Measurements from ENCODE around the gene ZPBP2. TPM values are rescaled to one million over a fixed set of nuclear protein-coding genes. Genes with fewer than 3 reads are reported as not detected.
A peak's percentile ranks its signal among the peaks of the same experiment; 100 is the strongest.

The ZPBP2 gene
- total RNA-seq, 1 donor from 2014 or later: not detected

- no peaks in the 10 kb centered on the region for H3K9me3 Mint-ChIP-seq (ENCODE audit: low read depth)
- H3K4me1 Mint-ChIP-seq (ENCODE audit: low read depth): peaks cover 55% of the 10 kb centered on the region
- H3K36me3 Mint-ChIP-seq (ENCODE audit: low read depth): peaks cover 12% of the 10 kb centered on the region
- H3K27ac Mint-ChIP-seq (ENCODE audit: unreplicated experiment): peak overlapping the region; percentile 99
- H3K27me3 Mint-ChIP-seq (ENCODE audit: low read depth): no peaks in the 10 kb centered on the region
- DNase-seq (ENCODE audit: low spot score): no peak
- H3K4me3 Mint-ChIP-seq (ENCODE audit: unreplicated experiment): peak overlapping the region; percentile 72
- TF ChIP-seq, protein P1, sequence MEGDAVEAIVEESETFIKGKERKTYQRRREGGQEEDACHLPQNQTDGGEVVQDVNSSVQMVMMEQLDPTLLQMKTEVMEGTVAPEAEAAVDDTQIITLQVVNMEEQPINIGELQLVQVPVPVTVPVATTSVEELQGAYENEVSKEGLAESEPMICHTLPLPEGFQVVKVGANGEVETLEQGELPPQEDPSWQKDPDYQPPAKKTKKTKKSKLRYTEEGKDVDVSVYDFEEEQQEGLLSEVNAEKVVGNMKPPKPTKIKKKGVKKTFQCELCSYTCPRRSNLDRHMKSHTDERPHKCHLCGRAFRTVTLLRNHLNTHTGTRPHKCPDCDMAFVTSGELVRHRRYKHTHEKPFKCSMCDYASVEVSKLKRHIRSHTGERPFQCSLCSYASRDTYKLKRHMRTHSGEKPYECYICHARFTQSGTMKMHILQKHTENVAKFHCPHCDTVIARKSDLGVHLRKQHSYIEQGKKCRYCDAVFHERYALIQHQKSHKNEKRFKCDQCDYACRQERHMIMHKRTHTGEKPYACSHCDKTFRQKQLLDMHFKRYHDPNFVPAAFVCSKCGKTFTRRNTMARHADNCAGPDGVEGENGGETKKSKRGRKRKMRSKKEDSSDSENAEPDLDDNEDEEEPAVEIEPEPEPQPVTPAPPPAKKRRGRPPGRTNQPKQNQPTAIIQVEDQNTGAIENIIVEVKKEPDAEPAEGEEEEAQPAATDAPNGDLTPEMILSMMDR (IDR thresholded peaks at IDR 0.05): no peak
Measured at GRCh38 chr17:39926135-39926587, 58.2 kb downstream of the ZPBP2 start.

GRCh38 chr17:39926588-39927100 lies 58.6 kb downstream of the ZPBP2 start:
- no peak for DNase-seq (ENCODE audit: low spot score)
- peaks cover 10% of the 10 kb centered on the region for H3K36me3 Mint-ChIP-seq (ENCODE audit: low read depth)
- H3K4me3 Mint-ChIP-seq (ENCODE audit: unreplicated experiment): peak overlapping the region; percentile 72
- TF ChIP-seq, protein P1 (IDR thresholded peaks at IDR 0.05): no peak
- H3K27me3 Mint-ChIP-seq (ENCODE audit: low read depth): no peaks in the 10 kb centered on the region
- H3K4me1 Mint-ChIP-seq (ENCODE audit: low read depth): peaks cover 55% of the 10 kb centered on the region
- no peaks in the 10 kb centered on the region for H3K9me3 Mint-ChIP-seq (ENCODE audit: low read depth)
- H3K27ac Mint-ChIP-seq (ENCODE audit: unreplicated experiment): peak overlapping the region; percentile 99

Other genes starting within 250 kb of the ZPBP2 start
- gene PPP1R1B, start 241.2 kb upstream of the ZPBP2 start, total RNA-seq: 0.12 to 0.75 TPM in 2 of 3 replicates, not detected in the other
- 39.8 to 49.6 TPM (median 42.3 TPM) in 3 replicates for gene STARD3, start 231.1 kb upstream of the ZPBP2 start, total RNA-seq
- gene TCAP, start 202.9 kb upstream of the ZPBP2 start, total RNA-seq: 0.64 to 1.3 TPM (median 0.77 TPM) in 3 replicates
- 0.22 to 2.7 TPM (median 0.46 TPM) in 3 replicates for gene PNMT, start 199.7 kb upstream of the ZPBP2 start, total RNA-seq
- gene PGAP3, start 180.1 kb upstream of the ZPBP2 start, total RNA-seq: 20.2 to 38.1 TPM (median 24.9 TPM) in 3 replicates
- gene ERBB2, start 168.1 kb upstream of the ZPBP2 start, total RNA-seq: 86.0 to 94.3 TPM (median 90.5 TPM) in 3 replicates
- 45.3 to 48.5 TPM (median 46.5 TPM) in 3 replicates for gene MIEN1, start 137.7 kb upstream of the ZPBP2 start, total RNA-seq
- gene GRB7, start 130.3 kb upstream of the ZPBP2 start, total RNA-seq: 0.46 to 0.68 TPM in 2 of 3 replicates, not detected in the other
- gene IKZF3, start 3.9 kb upstream of the ZPBP2 start, total RNA-seq: not detected in 3 replicates
- 6.0 to 8.1 TPM (median 6.8 TPM) in 3 replicates for gene GSDMB, start 50.4 kb downstream of the ZPBP2 start, total RNA-seq
- 54.9 to 59.9 TPM (median 55.0 TPM) in 3 replicates for gene ORMDL3, start 59.4 kb downstream of the ZPBP2 start, total RNA-seq
- gene LRRC3C, start 59.5 kb downstream of the ZPBP2 start, total RNA-seq: not detected in 3 replicates
- gene GSDMA, start 94.8 kb downstream of the ZPBP2 start, total RNA-seq: not detected in 3 replicates
- gene PSMD3, start 112.6 kb downstream of the ZPBP2 start, total RNA-seq: 83.6 to 101 TPM (median 86.9 TPM) in 3 replicates
- not detected in 3 replicates for gene CSF3, start 147.2 kb downstream of the ZPBP2 start, total RNA-seq
- 54.4 to 94.3 TPM (median 57.7 TPM) in 3 replicates for gene MED24, start 186.2 kb downstream of the ZPBP2 start, total RNA-seq
- 31.9 to 46.6 TPM (median 34.7 TPM) in 3 replicates for gene THRA, start 194.8 kb downstream of the ZPBP2 start, total RNA-seq
- gene NR1D1, start 232.4 kb downstream of the ZPBP2 start, total RNA-seq: 5.9 to 7.9 TPM (median 6.6 TPM) in 3 replicates

All from chondrocyte (in vitro differentiated cells).